Psoas muscle (tissue), 8 donors: ENCODE results near the gene PRR18. TPM values are rescaled to one million over a fixed set of nuclear protein-coding genes. Genes with fewer than 3 reads are reported as not detected.

Experiments
- ATAC-seq, 4 donors: fragments of 200-7000 bp; cut with Tn5 transposase; one replicate each; pipeline ENCODE4 v1.9.1; 2020; ENCODE audit warnings: moderate library complexity in 3 of 4, mild to moderate bottlenecking in 2 of 4
- DNase-seq, 2 donors: peaks; one replicate each; pipeline ENCODE4 v3.0.0-alpha.2; 2020
- H3K27ac ChIP-seq: fragments of 200-600 bp; one replicate; pipeline ENCODE4 v1.8.0; 2022
- H3K27me3 ChIP-seq, 3 donors: fragments of 200-600 bp in 1 of 3; one replicate each; pipeline versions ENCODE4 v1.6.1 to v1.8.0; 2013 to 2022; ENCODE audit warnings: low read length in 2 of 3, mild to moderate bottlenecking in 2 of 3, moderate library complexity in 1 of 3; ENCODE audit not compliant: insufficient read depth in 3 of 3
- H3K36me3 ChIP-seq, 2 donors: fragments of 200-600 bp in 1 of 2; one replicate each; pipeline versions ENCODE4 v1.6.1 to v1.8.0; 2013 to 2022; ENCODE audit warnings: low read depth in 1 of 2, mild to moderate bottlenecking in 1 of 2, moderate library complexity in 1 of 2; ENCODE audit not compliant: insufficient read depth in 1 of 2
- H3K4me1 ChIP-seq: fragments of 200-600 bp; one replicate; pipeline ENCODE4 v1.8.0; 2022
- H3K4me3 ChIP-seq: fragments of 200-600 bp; one replicate; pipeline ENCODE4 v1.8.0; 2022; ENCODE audit warnings: mild to moderate bottlenecking
- H3K9me3 ChIP-seq: fragments of 200-600 bp; one replicate; pipeline ENCODE4 v1.8.0; 2022
- CTCF ChIP-seq: fragments of 200-600 bp; IDR thresholded peaks from one replicate; pipeline ENCODE4 v1.8.0; 2022; ENCODE audit warnings: antibody characterized with exemption
- WGBS, 3 donors: extraction: QIAGEN DNeasy Blood & Tissue Kit; methylation state at CpG; one replicate each; pipeline versions ENCODE4 v1.1.6 to v1.1.7; 2013; 5-methylcytosine and 5-hydroxymethylcytosine counted together
- intact Hi-C, 2 donors: fragments of 100-400 bp; cut with DNase I; formaldehyde crosslinking; loops; one replicate each; pipeline versions ENCODE4 v1.11.0 to v1.14.2; 2022
- polyA plus RNA-seq, 3 donors: library from polyadenylated mRNA; stranded (reverse); fragments of 200-250 nt; gene quantifications; one replicate each; pipeline ENCODE4 v1.2.3, GENCODE V29; 2013
- total RNA-seq, 4 donors: library from RNA; stranded (reverse); fragmentation: NEBNext Ultra II Directional in 2 of 4; extraction: Animal tissue kit (Norgen Biotek cat#: 25700) in 2 of 4; gene quantifications; one replicate each; pipeline versions ENCODE4 v1.2.1 to v1.2.4, GENCODE V29; 2021 to 2023
- donor health status: healthy with polysubstance abuse.
- donor health status: DM: no; HTN: no; CAD: no; lungs with moderate emphysema.
- donor health status: Bipolar disorder and iron deficiency.
- donor health status: healthy.
- donor health status: DM: yes; HTN: yes; CAD: no.
- donor health status: DM: no; HTN: no; CAD: no.
- donor health status: DM: no; HTN: no; CAD: no.
- donor health status: DM: yes; HTN: yes; CAD: no.

The PRR18 gene
- total and polyA plus RNA-seq, 7 donors: 0.03 to 0.08 TPM; not detected in 5

- H3K4me3 ChIP-seq: no peak overlapping the region
- no peak for ATAC-seq
- peaks cover 0 to 5% (median 0%) of the 10 kb centered on the region in 3 donors for H3K27me3 ChIP-seq
- DNase-seq: no peak
- H3K27ac ChIP-seq: no peak overlapping the region
- H3K4me1 ChIP-seq: no peaks in the 10 kb centered on the region
- H3K9me3 ChIP-seq: no peaks in the 10 kb centered on the region
- WGBS, 3 donors: 17 to 26% (median 22%) methylated on average over 11 of the region's 11 CpGs
- TF ChIP-seq CTCF: no peak
- intact Hi-C loops: loop anchor here in 1 of 2 donors (1.0 kb wide), 1 partner anchor 125 kb away; no protein-coding TSS in a partner anchor
- H3K36me3 ChIP-seq: no peaks in the 10 kb centered on the region
Measured at GRCh38 chr6:166277018-166277417, 31.2 kb downstream of the PRR18 start.

GRCh38 chr6:166275714-166276166 is 32.5 kb downstream of the PRR18 start:
- H3K4me1 ChIP-seq: no peaks in the 10 kb centered on the region
- H3K27ac ChIP-seq: no peak overlapping the region
- peak; percentile 87 to 97 (median 89) for ATAC-seq
- H3K27me3 ChIP-seq: peaks cover 0 to 5% (median 0%) of the 10 kb centered on the region in 3 donors
- intact Hi-C loops: loop anchor here in 1 of 2 donors (2.0 kb wide), 1 partner anchor 125 kb away; no protein-coding TSS in a partner anchor
- no peak overlapping the region for H3K4me3 ChIP-seq
- no peaks in the 10 kb centered on the region for H3K36me3 ChIP-seq
- peak; percentile 56 to 79 for DNase-seq
- peak; percentile 97 for TF ChIP-seq CTCF
- WGBS, 3 donors: 3 to 4% (median 3%) methylated on average over 21 of the region's 21 CpGs
- no peaks in the 10 kb centered on the region for H3K9me3 ChIP-seq

- Histone ChIP-seq H3K27me3 (peaks cover 0 to 1% (median 1%) of the 10 kb centered on the region in 3 donors), H3K4me1 (no peaks in the 10 kb centered on the region), H3K9me3 (no peaks in the 10 kb centered on the region), H3K27ac (no peak overlapping the region), H3K4me3 (no peak overlapping the region), H3K36me3 (no peaks in the 10 kb centered on the region)
- DNase-seq (no peak), ATAC-seq (no peak)
- WGBS, 3 donors: 66 to 68% (median 67%) methylated on average over 12 to 13 of the region's 13 CpGs
- intact Hi-C loops: loop anchor here in 1 of 2 donors (2.0 kb wide), 1 partner anchor 126 kb away; no protein-coding TSS in a partner anchor
- TF ChIP-seq CTCF: no peak
Measured at GRCh38 chr6:166274739-166275370, 33.3 kb downstream of the PRR18 start.

- no peak for DNase-seq
Measured at GRCh38 chr6:166274163-166274562, 34.0 kb downstream of the PRR18 start.

More at GRCh38 chr6:166274163-166274562, 34.0 kb downstream of the PRR18 start:
- no peak for TF ChIP-seq CTCF
- no peaks in the 10 kb centered on the region for H3K36me3 ChIP-seq
- no peak for ATAC-seq
- intact Hi-C loops: loop anchor here in 1 of 2 donors (2.0 kb wide), 1 partner anchor 127 kb away; no protein-coding TSS in a partner anchor
- no peak overlapping the region for H3K27ac ChIP-seq
- H3K27me3 ChIP-seq: peaks cover 0 to 8% (median 1%) of the 10 kb centered on the region in 3 donors
- H3K4me1 ChIP-seq: no peaks in the 10 kb centered on the region
- 72 to 74% (median 74%) methylated on average over 4 of the region's 4 CpGs for WGBS, 3 donors
- no peak overlapping the region for H3K4me3 ChIP-seq
- no peaks in the 10 kb centered on the region for H3K9me3 ChIP-seq
